Stimulated activated CD8-positive, alpha-beta memory T cell treated with anti-CD3 and anti-CD28 coated beads, Interleukin-7, amount 100 ng/mL, for 4 hours (primary cell): Measurements from ENCODE around the gene PLIN4.
A peak's percentile ranks its signal among the peaks of the same experiment; 100 is the strongest.
"Not testable (repeated sequence)": the region's sequence is repeated elsewhere in the genome, so short reads cannot be mapped to it uniquely, and the experiment has no call there.

Source experiments
- DNase-seq, 2 donors: peaks; one replicate each; pipeline ENCODE4 v3.0.0-alpha.2; 2020; ENCODE audit warnings: low read depth in 2 of 2

Gene PLIN4

DNA sequence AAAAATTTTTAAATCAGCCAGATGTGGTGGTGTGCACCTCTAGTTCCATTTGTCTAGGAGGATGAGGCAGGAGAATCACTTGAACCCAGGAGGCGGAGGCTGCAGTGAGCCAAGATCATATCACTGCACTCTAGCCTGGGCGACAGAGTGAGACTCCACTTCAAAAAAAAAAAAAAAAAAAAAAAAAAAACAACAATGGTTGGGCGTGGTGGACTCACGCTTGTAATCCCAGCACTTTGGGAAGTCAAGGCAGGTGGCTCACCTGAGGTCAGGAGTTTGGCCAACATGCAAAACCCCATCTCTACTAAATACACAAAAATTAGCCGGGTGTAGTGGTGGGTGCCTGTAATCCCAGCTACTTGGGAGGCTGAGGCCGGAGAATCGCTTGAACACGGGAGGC, 9.1 kb upstream of the PLIN4 start:
- not testable (repeated sequence) for DNase-seq

GRCh38 chr19:4525563-4526002, 7.3 kb upstream of the PLIN4 start:
- no peak for DNase-seq

DNA sequence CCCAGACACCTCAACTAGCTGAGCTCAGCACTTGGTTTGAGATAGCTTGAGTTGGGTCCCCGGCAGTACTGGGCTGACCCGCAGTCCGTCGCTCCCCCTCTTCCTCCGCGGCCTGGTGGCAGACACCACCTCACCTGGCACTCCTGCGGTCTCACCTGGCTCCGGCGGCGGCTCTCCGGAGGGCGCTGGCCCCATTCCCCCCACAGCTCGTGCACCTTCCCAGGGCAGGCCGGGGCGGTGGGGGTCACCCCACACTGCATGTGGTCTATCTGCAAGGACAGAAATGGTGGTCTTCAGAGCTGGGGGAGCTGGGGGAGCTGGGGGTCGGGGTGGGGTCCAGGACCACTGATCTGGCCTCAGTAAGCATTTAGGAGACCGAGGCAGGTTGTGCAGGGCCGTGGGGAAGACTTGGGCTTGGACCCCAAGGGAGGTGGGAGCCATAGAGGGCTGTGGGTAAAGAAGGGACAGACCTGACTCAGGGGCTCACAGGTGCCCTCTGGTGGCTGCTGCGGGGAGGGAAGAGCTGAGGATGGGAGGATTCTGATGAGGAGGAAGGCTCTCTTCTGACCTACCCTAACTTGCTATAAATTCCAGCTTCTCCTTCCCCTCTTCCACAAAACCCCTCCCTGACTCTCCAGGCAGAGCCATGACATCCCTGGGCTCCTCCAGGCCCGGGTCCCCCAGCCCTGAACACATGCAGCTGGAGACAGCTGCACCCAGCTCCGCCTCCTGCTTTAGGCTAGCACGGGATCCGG, 6.7 kb upstream of the PLIN4 start:
- DNase-seq, result peak; percentile 31 to 39

- no peak for DNase-seq
These were observed 5.2 kb upstream of the PLIN4 start for GRCh38 chr19:4523306-4524110.

DNA sequence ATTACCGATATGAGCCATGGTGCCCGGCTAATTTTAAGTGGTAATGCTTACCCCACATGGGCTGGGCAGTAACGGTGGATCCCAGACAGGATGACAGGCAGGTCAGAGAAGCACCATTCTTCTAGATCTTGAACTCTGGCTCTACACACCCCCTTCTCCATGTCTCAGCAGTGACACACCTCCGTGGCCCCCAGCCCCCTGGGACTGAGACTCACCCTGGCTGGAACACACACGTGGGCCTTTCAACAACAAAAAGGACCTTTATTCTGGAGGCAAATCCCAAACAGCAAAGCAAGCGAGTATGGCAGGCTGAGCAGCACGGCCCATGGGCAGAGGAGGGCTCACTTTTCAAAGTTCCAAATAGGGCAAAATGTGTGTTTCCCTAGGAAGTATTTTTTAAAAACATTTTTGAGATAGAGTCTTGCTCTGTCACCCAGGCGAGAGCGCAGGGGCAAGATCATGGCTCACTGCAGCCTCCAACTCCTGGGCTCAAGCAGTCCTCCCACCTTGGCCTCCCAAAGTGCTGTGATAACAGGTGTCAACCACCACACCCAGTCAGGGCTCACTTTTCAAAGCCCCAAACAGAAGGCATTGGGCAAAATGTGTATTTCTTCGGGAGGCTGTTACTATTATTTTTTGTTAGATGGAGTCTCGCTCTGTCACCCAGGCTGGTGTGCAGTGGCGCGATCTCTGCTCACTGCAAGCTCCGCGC, 4.2 kb upstream of the PLIN4 start:
- DNase-seq, result no peak

DNA sequence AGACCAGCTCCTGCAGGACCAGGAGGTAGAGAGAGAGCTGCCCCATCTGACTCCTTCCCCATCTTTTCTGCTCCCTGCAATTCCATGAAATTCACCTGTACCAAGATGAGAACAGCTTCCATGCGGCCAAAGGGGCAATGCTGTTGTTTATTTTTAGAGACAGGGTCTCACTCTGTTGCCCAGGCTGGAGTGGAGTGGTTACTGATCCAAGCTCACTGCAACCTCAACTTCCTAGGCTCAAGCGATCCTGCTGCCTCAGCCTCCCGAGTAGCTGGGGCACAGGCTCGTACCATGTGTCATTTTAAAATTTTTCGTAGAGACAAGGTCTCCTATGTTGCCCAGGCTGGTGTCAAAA, 3.6 kb upstream of the PLIN4 start:
- DNase-seq, result no peak

DNA sequence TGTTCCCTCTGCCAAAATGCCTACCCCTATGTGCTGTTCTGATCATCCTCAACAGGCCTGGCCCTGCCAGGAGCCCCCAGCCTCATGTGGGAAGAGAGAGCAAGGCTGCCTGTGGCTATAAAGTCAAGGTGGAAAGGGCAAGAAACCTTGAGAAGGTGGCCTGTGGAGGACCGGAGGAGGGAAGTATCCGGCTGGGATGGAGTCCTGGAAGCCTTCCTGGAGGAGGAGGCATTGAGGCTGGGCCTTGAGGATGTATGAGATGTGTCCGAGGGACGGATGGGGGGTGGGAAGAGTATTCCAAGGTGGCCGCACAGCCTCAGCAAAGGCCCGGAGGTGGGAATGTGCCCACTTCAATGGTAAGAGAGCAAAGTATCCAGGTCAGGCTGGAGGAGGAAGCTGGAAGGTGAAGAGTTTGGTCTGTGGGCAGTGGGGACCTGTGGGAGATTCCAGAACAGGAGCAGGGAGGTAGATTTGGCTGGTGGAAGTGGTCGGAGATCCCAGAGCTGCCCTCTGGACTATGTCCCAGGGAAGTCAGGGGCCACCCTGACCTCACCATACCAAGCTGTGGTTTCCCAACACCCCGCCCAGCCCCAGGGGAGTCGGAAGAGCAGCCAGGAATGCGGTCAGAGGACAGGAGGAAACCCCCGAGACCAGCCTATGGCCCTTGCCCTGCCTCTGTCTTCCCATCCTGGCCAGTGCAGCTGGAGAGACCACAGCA, 3.0 kb upstream of the PLIN4 start:
- no peak for DNase-seq

DNA sequence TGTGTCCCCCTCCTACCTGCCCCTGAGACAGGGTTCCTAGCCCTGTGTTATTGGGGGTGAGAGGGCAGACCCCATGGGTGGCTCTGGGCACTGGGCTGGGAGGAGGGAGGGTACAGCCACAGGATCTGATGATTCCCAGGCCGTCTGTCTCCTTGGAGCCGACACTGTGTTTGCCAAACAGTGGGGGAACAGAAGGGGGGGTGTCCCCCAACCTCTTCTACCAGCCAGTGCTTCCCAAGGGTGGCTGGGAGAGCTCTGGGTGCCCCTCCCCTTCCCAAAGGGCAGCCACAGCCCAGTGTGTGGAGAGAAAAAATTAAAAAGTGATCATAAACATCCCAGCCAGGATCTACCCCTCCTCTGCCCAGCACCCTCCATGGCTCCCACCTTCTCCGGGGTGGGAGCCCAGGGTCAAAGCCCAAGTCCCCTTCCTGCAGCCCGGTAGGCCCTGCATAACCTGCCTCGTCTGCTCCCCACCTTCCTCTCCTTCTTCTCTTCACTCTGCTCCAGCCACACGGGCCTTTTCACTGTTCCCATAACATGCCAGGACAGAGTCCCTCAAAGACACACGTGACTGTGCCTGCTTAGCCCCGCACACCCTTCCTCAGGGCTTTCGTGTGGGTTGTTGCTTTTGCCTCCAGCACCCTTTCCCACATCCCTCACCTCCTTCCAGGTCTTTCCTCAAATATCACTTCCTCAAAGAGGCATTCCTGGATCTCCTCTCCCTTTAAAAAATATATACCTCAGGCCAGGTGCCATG, 1.4 kb upstream of the PLIN4 start:
- no peak for DNase-seq

GRCh38 chr19:4519172-4519496, 848 bp upstream of the PLIN4 start:
- DNase-seq, result no peak

GRCh38 chr19:4517451-4518057, 732 bp downstream of the PLIN4 start:
- DNase-seq, result no peak

DNA sequence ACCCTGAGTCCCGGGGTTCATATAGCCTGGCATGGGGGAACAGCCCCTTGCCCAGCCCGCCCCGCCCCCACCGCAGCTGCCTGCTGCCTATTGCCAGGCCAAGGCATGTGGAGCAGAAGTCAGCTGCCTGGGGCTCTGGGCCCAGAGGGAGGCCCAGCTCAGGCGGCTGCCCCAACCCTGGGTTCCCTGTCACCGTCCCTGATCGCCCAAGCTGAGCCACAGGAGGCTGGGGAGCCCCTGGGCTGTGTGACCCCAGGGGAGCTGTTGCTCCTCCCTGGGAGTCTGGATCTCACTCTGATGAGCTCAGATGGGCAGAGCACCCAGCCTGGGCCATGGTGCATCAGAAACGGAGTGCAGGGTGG, 1.4 kb downstream of the PLIN4 start:
- no peak for DNase-seq

DNA sequence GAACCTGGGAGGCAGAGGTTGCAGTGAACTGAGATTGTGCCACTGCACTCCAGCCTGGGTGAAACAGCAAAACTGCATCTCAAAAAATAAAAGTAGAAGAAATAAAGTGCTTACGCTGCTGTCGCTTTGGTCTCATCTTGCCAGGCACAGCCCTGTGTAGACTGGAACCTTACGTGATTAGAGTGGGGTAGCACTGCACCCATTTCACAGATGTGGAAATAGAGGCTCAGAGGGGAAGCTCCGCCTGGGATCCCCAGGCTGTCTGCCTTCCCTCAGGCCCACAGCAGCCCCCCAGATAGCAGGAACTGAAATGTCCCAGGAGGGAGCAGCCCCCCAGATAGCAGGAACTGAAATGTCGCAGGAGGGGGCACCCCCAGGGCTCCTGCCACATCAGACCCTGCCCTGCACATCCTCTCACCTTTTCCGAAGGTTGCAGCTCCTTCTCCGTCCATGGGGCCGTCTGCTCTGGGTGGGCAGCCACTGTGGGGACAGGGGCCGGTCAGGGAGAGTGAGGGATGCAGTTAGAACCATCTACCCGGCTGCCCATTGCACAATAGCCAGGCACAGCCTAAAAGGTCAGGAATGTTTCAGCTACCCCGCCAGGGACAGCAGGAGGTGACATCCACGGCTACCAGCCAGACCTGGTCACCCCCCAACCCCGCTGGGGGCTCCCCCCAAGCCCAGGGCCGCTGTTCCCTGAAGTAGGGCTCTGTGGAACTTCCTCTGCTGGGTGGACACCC, 1.9 kb downstream of the PLIN4 start:
- DNase-seq, result no peak

- DNase-seq, result no peak
These were observed 2.6 kb downstream of the PLIN4 start for GRCh38 chr19:4515732-4516131.

DNA sequence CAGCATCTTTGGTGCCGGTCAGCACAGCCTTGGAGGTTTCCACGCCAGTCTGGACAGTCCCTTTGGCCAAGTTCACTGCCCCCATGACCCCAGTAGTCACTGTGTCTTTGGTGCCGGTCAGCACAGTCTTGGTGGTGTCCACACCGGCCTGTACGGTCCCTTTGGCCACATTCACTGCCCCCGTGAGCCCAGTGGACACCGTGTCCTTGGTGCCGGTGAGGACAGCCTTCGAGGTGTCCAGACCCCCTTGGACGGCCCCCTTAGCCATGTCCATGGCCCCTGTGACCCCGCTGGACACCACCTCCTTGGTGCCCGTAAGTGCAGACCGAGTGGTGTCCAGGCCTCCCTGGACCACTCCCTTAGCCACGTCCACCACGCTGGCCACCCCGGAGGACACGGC, 5.0 kb downstream of the PLIN4 start:
- DNase-seq, result no peak

- no peak for DNase-seq
These were observed 6.2 kb downstream of the PLIN4 start for GRCh38 chr19:4512070-4512469.

DNA sequence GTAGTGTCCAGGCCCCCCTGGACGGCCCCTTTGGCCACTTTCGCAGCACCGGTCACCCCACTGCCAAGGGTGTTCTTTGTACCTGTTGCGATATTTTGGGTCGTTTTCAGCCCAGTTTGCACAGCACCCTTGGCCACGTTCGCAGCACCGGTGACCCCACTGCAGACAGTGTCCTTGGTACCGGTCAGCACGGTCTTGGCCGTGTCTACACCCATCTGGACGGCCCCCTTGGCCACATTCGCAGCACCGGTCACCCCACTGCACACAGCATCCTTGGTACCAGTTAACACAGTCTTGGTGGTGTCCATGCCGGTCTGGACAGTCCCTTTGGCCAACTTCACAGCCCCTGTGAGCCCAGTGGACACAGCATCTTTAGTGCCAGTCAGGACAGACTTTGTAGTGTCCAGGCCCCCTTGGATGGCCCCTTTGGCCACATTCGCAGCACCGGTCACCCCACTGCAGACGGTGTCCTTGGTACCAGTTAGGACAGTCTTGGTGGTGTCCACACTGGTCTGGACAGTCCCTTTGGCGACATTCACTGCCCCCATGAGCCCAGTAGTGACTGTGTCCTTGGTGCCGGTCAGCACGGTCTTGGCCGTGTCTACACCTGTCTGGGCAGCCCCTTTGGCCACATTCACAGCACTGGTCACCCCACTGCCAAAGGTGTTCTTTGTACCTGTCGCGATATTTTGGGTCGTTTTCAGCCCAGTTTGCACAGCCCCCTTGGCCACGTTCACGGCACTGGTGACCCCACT, 6.8 kb downstream of the PLIN4 start:
- DNase-seq, result no peak

GRCh38 chr19:4510435-4511255, 7.6 kb downstream of the PLIN4 start:
- DNase-seq, result no peak

GRCh38 chr19:4508698-4509097, 9.6 kb downstream of the PLIN4 start:
- no peak for DNase-seq

DNA sequence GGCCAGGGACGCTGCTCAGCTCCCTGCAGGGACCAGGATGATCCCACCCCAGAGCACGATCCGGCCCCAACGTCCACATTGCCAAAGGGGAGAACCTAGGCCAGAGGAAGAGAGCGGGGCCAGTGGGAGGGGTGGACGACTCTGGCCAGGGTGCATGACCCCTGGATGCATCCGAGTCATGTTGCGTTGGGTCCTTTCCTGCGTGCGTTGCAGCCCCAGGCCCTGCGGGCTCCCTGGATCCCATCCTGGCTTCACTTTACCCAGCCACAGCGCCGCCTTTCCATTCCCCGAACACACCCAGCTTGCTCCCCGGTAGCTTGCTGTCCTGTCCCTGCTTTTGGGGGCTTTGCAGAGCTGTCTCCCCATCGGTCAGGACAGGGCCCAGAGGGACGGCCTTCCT, 10.5 kb downstream of the PLIN4 start:
- no peak for DNase-seq
